Left cardiac atrium (tissue), 4 donors: ENCODE data around the gene KANK3. TPM values are rescaled to one million over a fixed set of nuclear protein-coding genes. Genes with fewer than 3 reads are reported as not detected.
"Not testable (repeated sequence)": the region's sequence is repeated elsewhere in the genome, so short reads cannot be mapped to it uniquely, and the experiment has no call there.

Experiments
- ATAC-seq, 2 donors: fragments of 200-7000 bp; cut with Tn5 transposase; one replicate each; pipeline ENCODE4 v1.9.1; 2020; ENCODE audit warnings: mild to moderate bottlenecking in 2 of 2, moderate library complexity in 2 of 2
- DNase-seq: peaks from one replicate; pipeline ENCODE4 v3.0.0-alpha.2; 2020
- intact Hi-C, 2 donors: fragments of 100-400 bp; cut with DNase I; formaldehyde crosslinking; loops; one replicate each; pipeline versions ENCODE4 v1.14.1 to v1.15.1; 2022 to 2023
- microRNA-seq, 2 donors: library from miRNA; unstranded; fragments of <30 nt; microRNA quantifications; one replicate each; pipeline ENCODE4 v1.2.0, GENCODE V29; 2020
- total RNA-seq, 2 donors: library from RNA; stranded (reverse); fragmentation: NEBNext Ultra II Directional; extraction: Animal tissue kit (Norgen Biotek cat#: 25700); gene quantifications; one replicate each; pipeline ENCODE4 v1.2.1, GENCODE V29; 2021
- donor health status: DM: no; HTN: yes; CAD: no.
- donor health status: DM: no; HTN: yes; CAD: no; lungs with severe emphysema.
- donor health status: DM: yes; HTN: yes; CAD: no.
- donor health status: Dilated cardiomyopathy.

KANK3 gene
- total RNA-seq, 2 donors from 2014 or later: 19.3 to 19.6 TPM

- peak; percentile 2 for ATAC-seq
- intact Hi-C loops: no loop called here
Measured at GRCh38 chr19:8307400-8307964, 35.6 kb downstream of the KANK3 start.

DNA sequence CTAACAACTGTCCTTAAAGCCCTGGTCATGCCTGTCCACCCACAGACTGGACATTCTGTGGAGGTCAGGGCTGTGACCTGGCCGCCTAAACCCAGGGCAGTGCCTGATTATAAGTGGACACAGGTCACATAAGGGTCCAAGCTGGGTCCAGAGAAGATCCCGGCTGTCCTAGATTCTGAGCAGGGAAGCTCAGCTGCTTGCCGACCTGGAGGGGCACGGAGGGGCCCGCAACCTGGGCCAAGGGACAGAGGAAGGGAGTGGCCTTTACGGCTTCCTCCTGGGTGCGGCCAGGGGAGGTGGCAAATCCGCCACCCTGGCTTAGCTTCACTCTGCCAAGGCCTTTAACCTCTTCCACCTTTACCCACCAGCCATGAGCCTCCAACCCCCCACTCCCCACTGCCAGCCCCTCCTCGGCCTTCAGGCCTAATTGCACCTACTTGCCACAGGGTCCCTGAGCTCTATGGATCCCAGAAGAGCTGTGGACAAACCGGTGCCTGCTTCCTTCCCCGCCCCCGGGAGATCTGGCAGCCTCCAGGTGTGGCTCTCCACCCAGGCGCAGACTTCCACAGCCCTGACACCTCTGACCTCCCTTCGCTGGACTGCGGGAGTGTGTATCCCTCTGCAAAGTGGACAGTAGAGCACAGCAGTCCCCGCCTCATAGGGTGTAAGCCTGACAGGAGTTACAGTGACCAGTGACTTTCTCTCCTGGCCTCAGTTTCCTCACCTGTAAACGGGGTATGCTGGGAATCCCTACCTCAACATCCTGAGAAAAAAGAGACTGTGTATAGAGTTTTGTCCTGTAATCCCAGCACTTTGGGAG, 36.6 kb downstream of the KANK3 start:
- intact Hi-C loops: no loop called here
- DNase-seq (peak; percentile 21), ATAC-seq (no peak)

More at GRCh38 chr19:8307400-8307964, 35.6 kb downstream of the KANK3 start:
- DNase-seq: no peak

DNA sequence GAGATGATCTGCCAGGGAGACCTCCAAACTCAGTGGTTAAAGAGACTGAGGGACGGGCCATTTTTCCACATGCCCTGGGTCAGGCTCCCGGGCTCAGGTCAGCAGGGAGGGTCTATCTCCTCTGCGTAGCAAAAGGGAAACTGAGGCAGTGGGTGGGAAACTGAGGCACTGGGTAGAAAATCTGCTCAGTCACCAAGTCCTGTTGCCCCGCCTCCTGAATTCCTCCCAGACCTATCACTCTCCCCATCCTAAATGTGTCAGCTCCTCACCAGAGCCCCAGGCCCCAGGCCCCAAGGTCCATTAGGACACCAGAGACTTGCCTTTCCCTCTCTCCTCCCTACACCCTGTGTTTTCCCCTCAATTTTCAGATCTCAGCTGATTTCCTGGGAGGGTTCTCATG, 37.3 kb downstream of the KANK3 start:
- intact Hi-C loops: no loop called here
- ATAC-seq: no peak
- peak; percentile 6 for DNase-seq

- peak; percentile 31 for DNase-seq
- ATAC-seq: no peak
- intact Hi-C loops: no loop called here
Measured at GRCh38 chr19:8304841-8305621, 38.0 kb downstream of the KANK3 start.

GRCh38 chr19:8302734-8303133, 40.3 kb downstream of the KANK3 start:
- ATAC-seq: peak in 1 of 2 donors; percentile 3
- peak; percentile 8 for DNase-seq
- intact Hi-C loops: no loop called here

GRCh38 chr19:8302357-8302691, 40.7 kb downstream of the KANK3 start:
- intact Hi-C loops: no loop called here
- ATAC-seq (peak; percentile 66 to 73), DNase-seq (peak; percentile 51)

DNA sequence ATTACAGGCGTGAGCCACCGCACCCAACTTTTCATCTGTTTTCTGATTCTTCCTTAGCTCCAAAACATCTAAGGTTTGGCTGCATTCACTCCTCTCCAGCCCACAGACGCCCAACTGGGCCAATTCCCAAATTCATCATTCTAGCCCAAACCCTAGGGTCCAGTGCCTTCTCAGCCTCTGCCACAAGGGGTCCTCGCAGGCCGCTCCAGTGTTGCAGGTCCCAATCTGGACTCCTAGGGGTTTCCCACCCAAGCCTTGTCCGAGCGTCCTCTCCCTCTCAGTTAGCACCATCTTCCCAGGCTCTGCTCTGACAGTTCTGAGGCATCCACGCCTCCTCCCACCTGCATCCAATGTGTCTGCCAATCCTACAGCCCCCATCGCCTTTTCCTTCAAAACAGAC, 51.7 kb downstream of the KANK3 start:
- intact Hi-C loops, DNase-seq: not testable (repeated sequence)
- peak; percentile 30 to 73 for ATAC-seq

GRCh38 chr19:8276508-8276907, 66.6 kb downstream of the KANK3 start:
- peak; percentile 61 to 77 for ATAC-seq
- DNase-seq: not testable (repeated sequence)

More at GRCh38 chr19:8276508-8276907, 66.6 kb downstream of the KANK3 start:
- intact Hi-C loops: not testable (repeated sequence)

Small RNA genes within 50 kb of the gene (microRNA-seq; reads per million reads assigned to microRNA genes)
- 3.6 to 5.4 reads per million in 2 donors for gene MIR4999

Other genes with a start within 250 kb of the KANK3 start
- gene FBN3, start 193.7 kb downstream of the KANK3 start, total RNA-seq: not detected
- gene CERS4, start 133.9 kb downstream of the KANK3 start, total RNA-seq: 10 to 100 TPM; 13.8 to 17.3 TPM
- 10 to 100 TPM; 33.6 to 40.8 TPM for gene CD320, start 34.9 kb downstream of the KANK3 start, total RNA-seq
- gene NDUFA7, start 21.9 kb downstream of the KANK3 start, total RNA-seq: 10 to 100 TPM; 65.3 to 83.8 TPM
- 1,000 to 10,000 TPM; 1,064 to 1,153 TPM for gene RPS28, start 21.8 kb downstream of the KANK3 start, total RNA-seq
- 10 to 100 TPM; 16.3 to 81.6 TPM for gene ANGPTL4, start 20.9 kb upstream of the KANK3 start, total RNA-seq
- gene RAB11B, start 47.1 kb upstream of the KANK3 start, total RNA-seq: 100 to 1,000 TPM; 133 to 163 TPM
- gene MARCHF2, start 70.0 kb upstream of the KANK3 start, total RNA-seq: 10 to 100 TPM; 81.1 to 87.8 TPM
- 100 to 1,000 TPM; 102 to 126 TPM for gene HNRNPM, start 101.7 kb upstream of the KANK3 start, total RNA-seq
- gene PRAM1, start 159.4 kb upstream of the KANK3 start, total RNA-seq: 1 to 10 TPM; 1.0 to 1.4 TPM
- gene ZNF414, start 170.9 kb upstream of the KANK3 start, total RNA-seq: 10 to 100 TPM; 13.6 to 16.6 TPM
- 10 to 100 TPM; 13.2 to 19.5 TPM for gene MYO1F, start 234.2 kb upstream of the KANK3 start, total RNA-seq